HCT116 (cell line): Measurements from ENCODE around the gene GPR68. TPM values are rescaled to one million over a fixed set of nuclear protein-coding genes. Genes with fewer than 3 reads are reported as not detected.

Source experiments
- ATAC-seq: fragments of 200-7000 bp; cut with Tn5 transposase; 2 replicates; pipeline ENCODE4 v1.9.1; 2020; ENCODE audit warnings: mild to moderate bottlenecking, moderate library complexity
- BruUV-seq: library from RNA; stranded (reverse); fragments of 400-500 nt; replicated peaks from 2 replicates; lab custom pipeline; 2021; lab: Mats Ljungman, UMichigan
- CTCF ChIA-PET: fragments of 300-600 bp; sonication (Branson Sonifier 250); formaldehyde crosslinking; loops from one replicate; lab custom pipeline; 2021; ENCODE audit warnings: antibody characterized with exemption; lab: Charles Lee
- POLR2A ChIA-PET: fragments of 300-600, 350-600 bp; sonication (Branson Sonifier 250); formaldehyde crosslinking; loops from one replicate; lab custom pipeline; 2021; ENCODE audit warnings: antibody characterized with exemption; lab: Charles Lee
- RAD21 ChIA-PET, 2 experiments: fragments of 300-600 bp; sonication (Branson Sonifier 250); formaldehyde crosslinking; loops; one replicate each; lab custom pipeline; 2023; ENCODE audit warnings: low total read pairs in 2 of 2; ENCODE audit not compliant: uncharacterized antibody in 2 of 2, unreplicated experiment in 2 of 2, low non-redundant PET in 1 of 2; lab: Charles Lee
- DNase-seq: peaks from one replicate; pipeline ENCODE4 v3.0.0-alpha.2; 2010; ENCODE audit warnings: low read depth, low spot score
- H2AFZ ChIP-seq: fragments of 200-600 bp; shearing (Covaris generic), sonication (generic); 2 replicates; pipeline ENCODE4 v1.6.1; 2017; ENCODE audit warnings: low read depth, mixed run types, mixed read lengths, antibody characterized with exemption, low read length; ENCODE audit not compliant: poor library complexity, severe bottlenecking
- H3K27ac ChIP-seq: 2 replicates; pipeline ENCODE4 v1.5.1; 2012; ENCODE audit warnings: low read depth, low read length
- H3K27me3 ChIP-seq: fragments of 200-600 bp; sonication (generic); 2 replicates; pipeline ENCODE4 v1.6.1; 2016; ENCODE audit warnings: mixed run types, low read length, mixed read lengths; ENCODE audit not compliant: insufficient read depth
- H3K36me3 ChIP-seq, 2 experiments: fragments of 200-500 bp in 1 of 2; fragments of 200-600 bp in 1 of 2; sonication (Bioruptor generic) in 1 of 2; sonication (generic) in 1 of 2; 2 replicates each; pipeline versions ENCODE4 v1.5.1 to v1.6.1; 2014 to 2016; ENCODE audit warnings: low read length in 2 of 2, inconsistent platforms in 1 of 2, mixed read lengths in 1 of 2, mixed run types in 1 of 2; ENCODE audit not compliant: insufficient read depth in 2 of 2, control insufficient read depth in 1 of 2
- H3K4me1 ChIP-seq, 2 experiments: fragments of 200-600 bp in 1 of 2; sonication (generic) in 1 of 2; 2 replicates each; pipeline versions ENCODE4 v1.5.1 to v1.6.1; 2012 to 2017; ENCODE audit warnings: low read length in 2 of 2, inconsistent platforms in 1 of 2, mild to moderate bottlenecking in 1 of 2, mixed read lengths in 1 of 2, mixed run types in 1 of 2, moderate library complexity in 1 of 2; ENCODE audit not compliant: insufficient read depth in 2 of 2, control insufficient read depth in 1 of 2
- H3K4me2 ChIP-seq: fragments of 200-600 bp; sonication (generic); 2 replicates; pipeline ENCODE4 v1.6.1; 2017; ENCODE audit warnings: mixed run types, low read length, mixed read lengths
- H3K4me3 ChIP-seq, 2 experiments: fragments of 200-600 bp in 1 of 2; sonication (generic) in 1 of 2; replicated peaks in 1 of 2; 2 replicates each; pipeline ENCODE4 v1.5.1; 2011 to 2016; ENCODE audit warnings: low read length in 2 of 2, control low read depth in 1 of 2, low read depth in 1 of 2, mild to moderate bottlenecking in 1 of 2, mixed read lengths in 1 of 2, mixed run types in 1 of 2
- H3K79me2 ChIP-seq: fragments of 200-600 bp; sonication (generic); 2 replicates; pipeline ENCODE4 v1.6.1; 2017; ENCODE audit warnings: mild to moderate bottlenecking, mixed run types, low read length, moderate library complexity, mixed read lengths; ENCODE audit not compliant: insufficient read depth
- H3K9ac ChIP-seq: fragments of 200-600 bp; sonication (generic); 2 replicates; pipeline ENCODE4 v1.6.1; 2016; ENCODE audit warnings: low read length, mixed read lengths
- H3K9me2 ChIP-seq: fragments of 200-600 bp; sonication (generic), shearing (Covaris generic); 2 replicates; pipeline ENCODE4 v1.6.1; 2017; ENCODE audit warnings: mixed run types, mild to moderate bottlenecking, moderate library complexity; ENCODE audit not compliant: insufficient read depth
- H3K9me3 ChIP-seq, 2 experiments: fragments of 200-500 bp in 1 of 2; fragments of 200-600 bp in 1 of 2; sonication (Bioruptor generic) in 1 of 2; sonication (generic) in 1 of 2; 2 replicates each; pipeline ENCODE4 v1.6.1; 2014 to 2017; ENCODE audit warnings: low read length in 2 of 2, mixed read lengths in 2 of 2, inconsistent platforms in 1 of 2, low read depth in 1 of 2, mild to moderate bottlenecking in 1 of 2, mixed run types in 1 of 2, moderate library complexity in 1 of 2; ENCODE audit not compliant: control insufficient read depth in 1 of 2, insufficient read depth in 1 of 2
- H4K20me1 ChIP-seq: fragments of 200-600 bp; sonication (generic), shearing (Covaris generic); 2 replicates; pipeline ENCODE4 v1.6.1; 2017; ENCODE audit warnings: mixed run types, mild to moderate bottlenecking, moderate library complexity; ENCODE audit not compliant: insufficient read depth
- ATF3 ChIP-seq: IDR thresholded peaks from 2 replicates; pipeline ENCODE4 v1.6.1; 2012
- CBX3 ChIP-seq: IDR thresholded peaks from 2 replicates; pipeline ENCODE4 v1.6.1; 2012; ENCODE audit warnings: low read depth
- CTCF ChIP-seq, 3 experiments: fragments of 200-600 bp in 1 of 3; sonication (generic) in 1 of 3; IDR thresholded peaks in 2 of 3; conservative IDR thresholded peaks in 1 of 3; 2 replicates each; pipeline ENCODE4 v1.5.1; 2012 to 2017; ENCODE audit warnings: low read depth in 2 of 3, low read length in 2 of 3, antibody characterized with exemption in 1 of 3, borderline replicate concordance in 1 of 3, control low read depth in 1 of 3, mild to moderate bottlenecking in 1 of 3, mixed read lengths in 1 of 3, mixed run types in 1 of 3, moderate library complexity in 1 of 3; ENCODE audit not compliant: insufficient read depth in 1 of 3
- EGR1 ChIP-seq: IDR thresholded peaks from 2 replicates; pipeline ENCODE4 v1.6.1; 2012; ENCODE audit warnings: low read depth
- ELF1 ChIP-seq: IDR thresholded peaks from 2 replicates; pipeline ENCODE4 v1.6.1; 2012; ENCODE audit warnings: low read depth, borderline replicate concordance
- EZH2 ChIP-seq: fragments of 200-600 bp; sonication (generic); IDR thresholded peaks from 2 replicates; pipeline ENCODE4 v1.6.1; 2017; ENCODE audit warnings: antibody characterized with exemption, mixed run types
- EZH2phosphoT487 ChIP-seq: fragments of 200-600 bp; IDR thresholded peaks from 2 replicates; pipeline ENCODE4 v1.6.1; 2018; ENCODE audit warnings: antibody characterized with exemption, borderline replicate concordance
- FOSL1 ChIP-seq: IDR thresholded peaks from 2 replicates; pipeline ENCODE4 v1.6.1; 2012; ENCODE audit warnings: low read depth
- POLR2AphosphoS5 ChIP-seq: IDR thresholded peaks from 2 replicates; pipeline ENCODE4 v1.6.1; 2011; ENCODE audit warnings: mild to moderate bottlenecking, low read depth, low read length, moderate library complexity
- RAD21 ChIP-seq: IDR thresholded peaks from 2 replicates; pipeline ENCODE4 v1.6.1; 2012; ENCODE audit warnings: low read depth, mild to moderate bottlenecking
- REST ChIP-seq: IDR thresholded peaks from 2 replicates; pipeline ENCODE4 v1.6.1; 2012; ENCODE audit warnings: low read depth
- SIN3A ChIP-seq: IDR thresholded peaks from 2 replicates; pipeline ENCODE4 v1.6.1; 2012; ENCODE audit warnings: low read depth
- SRF ChIP-seq: IDR thresholded peaks from 2 replicates; pipeline ENCODE4 v1.6.1; 2012; ENCODE audit warnings: low read depth
- YY1 ChIP-seq: IDR thresholded peaks from 2 replicates; pipeline ENCODE4 v1.6.1; 2011; ENCODE audit warnings: low read length, low read depth, moderate library complexity, mild to moderate bottlenecking; ENCODE audit not compliant: insufficient replicate concordance; ENCODE audit errors: extremely low read depth
- ZBTB33 ChIP-seq: IDR thresholded peaks from 2 replicates; pipeline ENCODE4 v1.6.1; 2011; ENCODE audit warnings: mild to moderate bottlenecking, low read length, moderate library complexity; ENCODE audit not compliant: insufficient replicate concordance; ENCODE audit errors: extremely low read depth
- ZFX ChIP-seq: fragments of 450-650 bp; IDR thresholded peaks from 2 replicates; pipeline ENCODE4 v1.6.1; 2017
- intact Hi-C: fragments of 100-400 bp; cut with micrococcal nuclease; formaldehyde crosslinking; loops from 2 replicates; pipeline ENCODE4 v1.10.0; 2022
- total RNA-seq: library from RNA; stranded (reverse); gene quantifications from one replicate; pipeline ENCODE4 v1.2.1, GENCODE V29; 2021; ENCODE audit not compliant: unreplicated experiment

Gene GPR68
- total RNA-seq, 1 experiment from 2014 or later, result not detected

- BruUV-seq, result no TSS peak
- Histone ChIP-seq H4K20me1 (no peaks in the 10 kb centered on the region), H3K27me3 (no peaks in the 10 kb centered on the region), H3K79me2 (no peaks in the 10 kb centered on the region), H3K4me2 (no peak overlapping the region), H3K9me3 (no peaks in the 10 kb centered on the region), H3K9me2 (no peaks in the 10 kb centered on the region), H2AFZ (no peak overlapping the region), H3K36me3 (no peaks in the 10 kb centered on the region), H3K4me3 (no peak overlapping the region), H3K9ac (no peak overlapping the region), H3K4me1 (no peaks in the 10 kb centered on the region), H3K27ac (no peak overlapping the region)
- TF ChIP-seq ZFX (no peak), CTCF (IDR thresholded peaks at IDR 0.05 in 2 of 3, conservative IDR thresholded peaks at IDR 0.05 in 1 of 3; ENCODE audit: borderline replicate concordance in 1 of 3, insufficient read depth in 1 of 3, low read depth in 2 of 3, low read length in 2 of 3) (no peak), YY1 (no peak), SIN3A (no peak), POLR2AphosphoS5 (no peak), EZH2phosphoT487 (no peak), ATF3 (no peak), REST (no peak), EZH2 (no peak), RAD21 (no peak), EGR1 (no peak), SRF (no peak), FOSL1 (no peak), ELF1 (no peak), CBX3 (no peak), ZBTB33 (no peak)
- ChIA-PET RAD21 (no interaction called here), CTCF (no interaction called here), POLR2A (no interaction called here)
- ATAC-seq (no peak), DNase-seq (no peak)
- intact Hi-C loops, result no loop called here
Measured at GRCh38 chr14:91271639-91272038, 27.1 kb upstream of the GPR68 start.
